ENCODE measurements around the gene TTLL13. TPM values are rescaled to one million over a fixed set of nuclear protein-coding genes. Genes with fewer than 3 reads are reported as not detected.

Gene TTLL13
- total RNA-seq, 2 experiments from 2014 or later = 0.57 to 1.3 TPM

- H3K27ac ChIP-seq (ENCODE audit: low read depth, low read length, poor library complexity, severe bottlenecking) = no peak overlapping the region
- intact Hi-C loops (cut with micrococcal nuclease; ENCODE audit: unreplicated experiment) = no loop called here
- no peaks in the 10 kb centered on the region for H3K9me3 ChIP-seq (ENCODE audit: low read length)
- H2AFZ ChIP-seq (ENCODE audit: low read length) = no peak overlapping the region
- POLR2A ChIA-PET = interaction anchor here (0.9 kb wide), 1 partner anchor 33 kb away, joined by 4 read pairs; no protein-coding TSS in a partner anchor
- H3K4me3 ChIP-seq (ENCODE audit: low read depth, low read length, poor library complexity, severe bottlenecking) = no peak overlapping the region
- no peaks in the 10 kb centered on the region for H4K20me1 ChIP-seq (ENCODE audit: insufficient read depth, low read length)
- BruUV-seq (replicated peaks) = no TSS peak
- H3K4me1 ChIP-seq (ENCODE audit: insufficient read depth, low read length, poor library complexity, severe bottlenecking) = peaks cover 5% of the 10 kb centered on the region
- CTCF ChIA-PET (ENCODE audit: unreplicated experiment) = no interaction called here
- DNase-seq (ENCODE audit: low spot score) = no peak
- H3K4me2 ChIP-seq (ENCODE audit: low read length) = no peak overlapping the region
- H3K79me2 ChIP-seq (ENCODE audit: insufficient read depth, low read depth, low read length) = no peaks in the 10 kb centered on the region
- no peak for TF ChIP-seq EZH2phosphoT487 (IDR thresholded peaks at IDR 0.05; ENCODE audit: borderline replicate concordance, low read depth, low read length)
- no peak for TF ChIP-seq CTCF (conservative IDR thresholded peaks at IDR 0.05; ENCODE audit: low read length)
- H3K9me2 ChIP-seq (ENCODE audit: insufficient read depth, low read length) = no peaks in the 10 kb centered on the region
- H3K36me3 ChIP-seq (ENCODE audit: insufficient read depth, low read length) = no peaks in the 10 kb centered on the region
Observed at GRCh38 chr15:90212221-90213098, 36.9 kb upstream of the TTLL13 start.

GRCh38 chr15:90213122-90213817 is 36.1 kb upstream of the TTLL13 start:
- no peak for DNase-seq (ENCODE audit: low spot score)
- no peak overlapping the region for H2AFZ ChIP-seq (ENCODE audit: low read length)
- H3K79me2 ChIP-seq (ENCODE audit: insufficient read depth, low read depth, low read length) = no peaks in the 10 kb centered on the region
- intact Hi-C loops (cut with micrococcal nuclease; ENCODE audit: unreplicated experiment) = no loop called here
- H3K4me1 ChIP-seq (ENCODE audit: insufficient read depth, low read length, poor library complexity, severe bottlenecking) = peaks cover 5% of the 10 kb centered on the region
- no peak overlapping the region for H3K27ac ChIP-seq (ENCODE audit: low read depth, low read length, poor library complexity, severe bottlenecking)
- no TSS peak for BruUV-seq (replicated peaks)
- no peak for TF ChIP-seq EZH2phosphoT487 (IDR thresholded peaks at IDR 0.05; ENCODE audit: borderline replicate concordance, low read depth, low read length)
- H4K20me1 ChIP-seq (ENCODE audit: insufficient read depth, low read length) = no peaks in the 10 kb centered on the region
- H3K4me2 ChIP-seq (ENCODE audit: low read length) = no peak overlapping the region
- ChIA-PET POLR2A (interaction anchor here (0.7 to 0.9 kb wide), 3 partner anchors 12 to 1487 kb away, joined by 3 to 4 read pairs (median 3); partner anchors contain the start of gene SEMA4B), CTCF (ENCODE audit: unreplicated experiment) (interaction anchor here (1.3 kb wide), 1 partner anchor 17 kb away, joined by 6 read pairs; no protein-coding TSS in a partner anchor)
- H3K9me3 ChIP-seq (ENCODE audit: low read length) = no peaks in the 10 kb centered on the region
- H3K9me2 ChIP-seq (ENCODE audit: insufficient read depth, low read length) = no peaks in the 10 kb centered on the region
- no peak overlapping the region for H3K4me3 ChIP-seq (ENCODE audit: low read depth, low read length, poor library complexity, severe bottlenecking)
- no peaks in the 10 kb centered on the region for H3K36me3 ChIP-seq (ENCODE audit: insufficient read depth, low read length)

- DNase-seq (ENCODE audit: low spot score) = no peak
- Histone ChIP-seq H3K4me3 (ENCODE audit: low read depth, low read length, poor library complexity, severe bottlenecking) (no peak overlapping the region), H3K4me1 (ENCODE audit: insufficient read depth, low read length, poor library complexity, severe bottlenecking) (peaks cover 5% of the 10 kb centered on the region), H3K9me3 (ENCODE audit: low read length) (no peaks in the 10 kb centered on the region), H3K79me2 (ENCODE audit: insufficient read depth, low read depth, low read length) (no peaks in the 10 kb centered on the region), H3K36me3 (ENCODE audit: insufficient read depth, low read length) (no peaks in the 10 kb centered on the region), H3K4me2 (ENCODE audit: low read length) (no peak overlapping the region), H3K9me2 (ENCODE audit: insufficient read depth, low read length) (no peaks in the 10 kb centered on the region), H2AFZ (ENCODE audit: low read length) (no peak overlapping the region), H3K27ac (ENCODE audit: low read depth, low read length, poor library complexity, severe bottlenecking) (no peak overlapping the region), H4K20me1 (ENCODE audit: insufficient read depth, low read length) (no peaks in the 10 kb centered on the region)
- ChIA-PET CTCF (ENCODE audit: unreplicated experiment) (interaction anchor here (1.3 kb wide), 1 partner anchor 17 kb away, joined by 6 read pairs; no protein-coding TSS in a partner anchor), POLR2A (interaction anchor here (0.7 to 0.9 kb wide), 6 partner anchors 13 to 1487 kb away, joined by 3 to 5 read pairs (median 4); partner anchors contain the start of gene SEMA4B)
- TF ChIP-seq EZH2phosphoT487 (IDR thresholded peaks at IDR 0.05; ENCODE audit: borderline replicate concordance, low read depth, low read length) (no peak), CTCF (conservative IDR thresholded peaks at IDR 0.05; ENCODE audit: low read length) (no peak)
- intact Hi-C loops (cut with micrococcal nuclease; ENCODE audit: unreplicated experiment) = no loop called here
- no TSS peak for BruUV-seq (replicated peaks)
Observed at GRCh38 chr15:90213818-90214204, 35.5 kb upstream of the TTLL13 start.

All from OCI-LY7 (cell line).